SH-SY5Y (cell line): ENCODE measurements around the gene KCNAB1.

Experiments
- GATA2 ChIP-seq: IDR thresholded peaks from 2 replicates; pipeline ENCODE4 v1.6.1; 2011; ENCODE audit warnings: mild to moderate bottlenecking, low read depth, low read length
- GATA3 ChIP-seq: IDR thresholded peaks from 2 replicates; pipeline ENCODE4 v1.6.1; 2011; ENCODE audit warnings: low read depth, mild to moderate bottlenecking, low read length, moderate library complexity

Gene KCNAB1

GRCh38 chr3:156304406-156304805 lies 184.0 kb downstream of the KCNAB1 start:
- TF ChIP-seq GATA2 (no peak), GATA3 (no peak)

DNA sequence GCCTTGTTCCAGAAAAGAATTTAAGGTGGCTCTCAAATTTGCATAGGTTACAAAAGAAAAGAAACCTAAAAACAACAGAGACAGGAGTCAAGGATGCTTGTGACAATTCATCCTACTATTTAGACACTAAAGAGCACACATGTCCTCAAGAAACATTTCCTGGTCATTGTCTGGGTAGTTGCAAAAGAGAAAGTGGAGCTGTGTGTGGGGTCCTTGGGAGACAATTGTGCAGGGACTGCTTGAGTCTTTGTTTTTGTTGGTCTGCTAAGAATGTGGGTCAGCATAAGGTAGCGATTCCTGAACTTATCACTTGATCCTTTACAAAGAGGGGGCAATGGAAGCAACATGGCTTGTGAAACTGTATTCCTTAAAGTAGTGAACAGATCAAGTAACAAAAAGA lies 185.3 kb downstream of the KCNAB1 start:
- TF ChIP-seq GATA2 (no peak), GATA3 (no peak)

DNA sequence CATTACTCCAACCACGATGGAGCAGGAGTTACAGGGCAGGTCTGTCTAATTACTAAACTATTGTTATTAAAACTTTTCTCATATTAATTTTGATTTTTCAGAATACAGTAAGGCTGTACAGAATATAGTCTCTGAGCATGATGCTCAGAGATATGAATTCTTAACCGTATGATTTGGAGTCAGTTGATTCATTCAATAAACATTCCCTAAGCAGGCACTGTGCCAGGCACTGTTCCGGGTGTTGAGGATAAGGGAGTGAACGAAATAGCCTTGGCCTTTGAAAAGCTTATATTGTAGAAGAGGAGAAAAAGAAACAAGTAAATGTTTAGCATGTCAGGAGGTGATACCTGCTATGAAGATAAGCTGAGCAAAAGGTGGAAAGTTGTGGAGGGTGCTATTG lies 187.3 kb downstream of the KCNAB1 start:
- TF ChIP-seq GATA2: no peak
- TF ChIP-seq GATA3: no peak

DNA sequence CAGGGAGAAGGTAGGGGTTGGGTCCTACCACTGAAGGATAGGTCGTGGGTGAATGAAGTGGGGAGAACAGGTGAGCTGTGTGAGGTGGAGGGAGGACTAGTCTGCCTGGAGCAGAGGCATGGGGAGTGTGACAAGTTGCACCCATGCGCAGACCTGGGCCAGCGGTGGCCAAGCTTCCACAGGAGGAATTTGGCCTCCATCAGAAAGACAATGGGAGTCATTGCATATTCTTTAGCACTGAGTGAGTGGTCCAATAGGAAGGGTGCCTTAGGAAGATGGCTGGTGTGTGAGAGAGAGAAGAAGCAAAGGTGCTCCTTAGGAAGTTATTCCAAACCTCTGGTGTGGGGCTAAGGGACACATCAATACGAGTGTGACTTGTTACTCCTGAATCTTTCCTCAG lies 191.1 kb downstream of the KCNAB1 start:
- TF ChIP-seq GATA3 (no peak), GATA2 (no peak)

DNA sequence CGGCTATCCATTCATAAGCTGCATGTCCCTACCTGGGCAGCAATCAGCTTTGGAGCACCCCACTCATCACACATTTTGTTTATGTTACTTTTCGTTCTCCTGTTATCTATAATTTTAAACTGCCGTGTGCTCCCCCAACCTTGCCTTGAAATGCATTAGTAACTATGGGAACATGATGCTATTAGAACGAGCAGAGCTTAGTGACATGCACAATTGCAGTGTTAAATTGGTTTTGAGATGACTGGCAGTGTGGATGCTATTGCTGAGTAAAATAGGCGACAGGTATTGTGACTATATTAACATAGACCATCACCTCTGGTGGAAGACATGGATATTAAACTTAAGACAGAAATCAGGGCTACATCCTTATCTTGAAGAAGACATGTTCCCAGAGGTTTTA lies 191.6 kb downstream of the KCNAB1 start:
- TF ChIP-seq GATA2 (no peak), GATA3 (no peak)

DNA sequence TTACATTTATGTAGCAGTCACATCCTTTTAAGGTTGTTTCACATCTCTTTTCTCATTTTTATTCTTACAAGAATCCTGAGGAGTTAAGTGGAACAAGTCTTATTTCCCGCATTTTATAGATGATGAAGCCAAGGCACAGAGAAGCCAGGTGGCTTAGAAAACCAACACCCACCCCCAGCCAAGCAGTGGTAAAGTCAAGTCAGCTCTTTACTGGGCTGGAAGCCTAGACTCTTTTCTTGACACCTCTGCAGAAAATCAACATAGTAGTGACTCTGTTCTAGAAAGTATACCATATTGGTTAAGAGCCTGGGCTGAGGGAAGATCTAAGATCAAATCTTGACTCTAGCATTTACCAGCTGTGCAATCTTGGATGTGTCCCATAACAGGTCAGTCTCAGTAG lies 195.7 kb downstream of the KCNAB1 start:
- TF ChIP-seq GATA3 (no peak), GATA2 (no peak)

DNA sequence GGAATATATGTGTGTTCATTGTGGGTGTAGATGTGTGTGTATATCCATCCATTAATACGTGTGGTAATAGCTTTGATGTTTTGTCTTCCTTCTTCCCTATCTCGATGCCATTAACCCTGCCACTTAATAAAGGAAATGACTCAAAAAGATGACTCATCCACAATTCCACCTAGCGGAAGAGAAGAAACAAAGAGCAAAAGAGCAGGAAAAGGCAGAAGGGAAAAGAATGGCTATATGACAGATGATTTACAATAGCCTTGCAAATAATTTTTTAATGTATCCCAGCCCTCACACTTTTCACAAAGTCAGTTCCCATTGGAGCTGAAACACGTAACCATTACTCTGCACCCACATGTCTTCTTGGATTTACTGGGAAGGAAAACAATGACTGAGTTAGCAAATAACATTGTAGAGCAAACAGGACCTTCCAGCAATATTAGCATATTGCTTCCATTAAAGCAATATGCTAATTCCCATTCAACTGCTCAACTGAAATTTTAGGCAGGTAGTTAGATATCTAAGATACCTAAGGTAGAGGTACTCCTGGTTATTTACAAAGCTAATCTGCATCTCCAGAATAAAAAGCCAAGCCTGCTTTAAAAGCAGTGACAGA lies 197.2 kb downstream of the KCNAB1 start:
- TF ChIP-seq GATA3 (no peak), GATA2 (no peak)

DNA sequence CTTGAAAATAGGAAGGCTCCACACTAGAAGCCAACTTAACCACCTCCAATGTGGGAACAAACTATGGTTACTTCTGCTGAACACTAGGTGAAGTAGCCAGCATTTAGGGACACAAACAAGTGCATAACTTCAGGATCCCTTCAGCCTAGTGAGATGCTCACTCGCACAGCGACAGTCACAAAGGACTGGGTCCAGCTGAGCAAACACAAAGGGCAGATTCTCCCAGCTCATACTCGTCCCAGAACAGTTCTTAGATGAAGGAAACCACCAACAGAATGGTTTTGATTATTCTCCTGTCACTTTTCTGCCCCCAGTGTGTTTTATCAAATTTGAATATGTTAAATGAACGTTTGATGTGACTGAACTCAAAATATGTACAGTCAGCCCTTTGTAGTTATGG lies 201.6 kb downstream of the KCNAB1 start:
- no peak for TF ChIP-seq GATA3
- no peak for TF ChIP-seq GATA2

DNA sequence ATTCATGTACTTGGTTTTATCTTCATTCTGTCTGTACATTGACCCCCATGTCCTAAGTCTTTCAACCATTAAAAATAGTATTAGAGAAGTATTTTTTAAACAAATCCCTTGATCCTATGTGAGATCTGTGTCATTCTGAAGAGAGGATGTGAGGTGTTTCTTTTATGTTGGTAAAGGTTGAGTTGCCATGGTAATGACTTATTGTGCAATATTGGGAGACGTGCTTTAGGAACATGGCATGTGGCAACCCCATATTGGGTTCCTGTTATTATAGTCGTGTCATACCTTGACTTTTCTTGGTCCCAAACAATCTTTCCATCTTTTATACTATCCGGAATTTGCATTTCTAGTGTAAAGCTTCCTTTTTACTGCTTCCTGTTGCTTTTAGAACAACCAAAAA lies 203.1 kb downstream of the KCNAB1 start:
- TF ChIP-seq GATA3 (no peak), GATA2 (no peak)

DNA sequence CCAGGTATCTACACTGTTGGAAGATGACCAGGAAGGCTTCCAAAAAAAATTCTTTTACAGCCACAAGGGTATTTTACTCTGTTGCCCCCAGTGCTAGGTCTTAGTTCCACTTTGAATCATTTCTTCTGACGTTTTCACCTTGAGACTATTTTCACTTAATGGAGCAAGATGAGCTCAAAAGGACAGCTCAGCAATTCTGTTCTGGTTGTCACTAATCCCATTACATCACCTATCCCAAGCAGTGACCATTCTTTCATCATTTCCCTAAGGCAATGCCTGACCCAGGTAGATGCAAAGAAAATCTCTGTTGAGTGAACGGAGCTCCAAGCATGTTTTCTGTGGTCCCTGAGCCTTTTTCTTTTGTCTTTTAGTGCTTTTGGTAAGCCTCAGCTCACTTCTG lies 210.0 kb downstream of the KCNAB1 start:
- TF ChIP-seq GATA3: no peak
- no peak for TF ChIP-seq GATA2

GRCh38 chr3:156332304-156332703 lies 211.9 kb downstream of the KCNAB1 start:
- TF ChIP-seq GATA3: no peak
- TF ChIP-seq GATA2: no peak

DNA sequence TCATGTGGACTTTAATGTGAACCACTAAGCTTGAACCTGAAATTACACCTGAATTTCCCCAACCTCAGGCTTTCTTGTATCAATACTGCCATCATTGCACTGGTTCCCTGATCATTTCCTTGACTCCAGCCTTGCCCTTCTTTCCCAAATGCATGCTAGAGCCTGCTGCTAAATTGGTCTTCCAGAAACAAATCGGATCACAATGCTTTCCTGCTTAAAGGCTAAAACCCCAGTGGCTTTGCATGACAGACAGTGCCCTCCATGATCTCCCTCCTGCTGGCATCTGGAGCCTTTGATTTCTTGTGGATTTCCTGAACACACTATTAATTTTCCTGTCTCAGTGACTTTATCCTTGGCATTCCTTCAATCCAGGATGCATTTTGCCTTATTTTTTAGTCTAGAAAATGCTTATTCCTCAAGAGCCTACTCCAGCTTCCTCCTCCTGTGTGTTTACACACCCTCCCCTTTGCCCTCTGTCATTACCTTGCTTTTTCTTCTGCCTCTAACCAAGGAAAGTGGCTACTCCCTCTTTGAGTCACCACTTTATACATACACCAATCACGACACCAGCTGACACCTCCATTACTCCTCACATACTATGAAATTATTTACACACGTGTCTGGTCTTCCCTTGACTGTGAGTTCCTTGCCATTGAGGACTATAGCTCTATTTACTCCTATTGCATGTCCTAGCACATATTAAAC lies 214.6 kb downstream of the KCNAB1 start:
- TF ChIP-seq GATA2: no peak
- TF ChIP-seq GATA3: no peak

GRCh38 chr3:156339491-156339890 lies 219.1 kb downstream of the KCNAB1 start:
- TF ChIP-seq GATA3 (no peak), GATA2 (no peak)

DNA sequence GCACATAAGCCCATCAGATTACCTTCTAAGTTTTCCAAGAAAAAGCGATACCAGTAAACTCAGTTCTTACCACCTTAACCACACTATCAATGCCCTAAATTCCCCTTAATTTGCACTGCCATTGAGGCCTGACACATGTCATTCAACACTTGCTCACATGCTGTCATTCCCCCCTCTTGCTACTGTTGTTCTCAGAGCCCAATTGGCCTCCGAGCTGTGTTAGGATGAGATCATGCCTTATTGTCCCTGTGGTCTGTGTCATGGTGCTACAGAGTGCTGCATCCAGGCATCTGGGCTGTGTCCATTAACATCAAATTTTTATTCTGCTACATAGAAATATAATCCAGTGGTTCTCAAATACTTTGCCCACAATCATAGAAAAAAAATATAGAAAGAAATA lies 221.0 kb downstream of the KCNAB1 start:
- no peak for TF ChIP-seq GATA3
- TF ChIP-seq GATA2: no peak

- TF ChIP-seq GATA3 (no peak), GATA2 (no peak)
Measured at GRCh38 chr3:156341831-156342416, 221.5 kb downstream of the KCNAB1 start.

GRCh38 chr3:156344215-156344614 lies 223.8 kb downstream of the KCNAB1 start:
- TF ChIP-seq GATA3 (no peak), GATA2 (no peak)
